Lower leg skin (tissue), 4 donors: ENCODE data around the gene ZIC4. TPM values are rescaled to one million over a fixed set of nuclear protein-coding genes. Genes with fewer than 3 reads are reported as not detected.

Experiments used
- DNase-seq, 2 donors: peaks; one replicate each; pipeline ENCODE4 v3.0.0-alpha.2; 2019; ENCODE audit warnings: low spot score in 2 of 2
- H3K4me3 ChIP-seq: fragments of 200-600 bp; sonication (generic); 2 replicates; pipeline ENCODE4 v1.5.1; 2017; ENCODE audit warnings: mild to moderate bottlenecking, low read depth; ENCODE audit not compliant: poor library complexity, severe bottlenecking
- POLR2A ChIP-seq, 2 donors: fragments of 450-650 bp; IDR thresholded peaks; one replicate each; pipeline ENCODE4 v1.6.1; 2016 to 2017; ENCODE audit warnings: antibody characterized with exemption in 2 of 2, mild to moderate bottlenecking in 1 of 2, moderate library complexity in 1 of 2
- WGBS, 2 donors: methylation state at CpG; one replicate each; pipeline ENCODE4 v1.1.5; 2018; 5-methylcytosine and 5-hydroxymethylcytosine counted together
- intact Hi-C: fragments of 100-400 bp; cut with DNase I; formaldehyde crosslinking; loops from one replicate; pipeline ENCODE4 v1.15.0; 2023; ENCODE audit warnings: low total_unique reads
- total RNA-seq, 4 donors: library from RNA; depleted of rRNA; stranded (reverse); fragments of >200 nt; gene quantifications; one replicate each; pipeline ENCODE4 v1.1.0, GENCODE V29; 2016
- TF ChIP-seq, protein P1 (sequence below), 3 donors: fragments of 450-650 bp; IDR thresholded peaks; one replicate each; pipeline ENCODE4 v1.5.1; 2016; ENCODE audit warnings: antibody characterized with exemption in 3 of 3, mild to moderate bottlenecking in 3 of 3, moderate library complexity in 2 of 3

The ZIC4 gene
- total RNA-seq, 4 donors from 2014 or later: 0.10 TPM; not detected in 2

GRCh38 chr3:147423798-147424580, 17.6 kb upstream of the ZIC4 start:
- TF ChIP-seq, protein P1, sequence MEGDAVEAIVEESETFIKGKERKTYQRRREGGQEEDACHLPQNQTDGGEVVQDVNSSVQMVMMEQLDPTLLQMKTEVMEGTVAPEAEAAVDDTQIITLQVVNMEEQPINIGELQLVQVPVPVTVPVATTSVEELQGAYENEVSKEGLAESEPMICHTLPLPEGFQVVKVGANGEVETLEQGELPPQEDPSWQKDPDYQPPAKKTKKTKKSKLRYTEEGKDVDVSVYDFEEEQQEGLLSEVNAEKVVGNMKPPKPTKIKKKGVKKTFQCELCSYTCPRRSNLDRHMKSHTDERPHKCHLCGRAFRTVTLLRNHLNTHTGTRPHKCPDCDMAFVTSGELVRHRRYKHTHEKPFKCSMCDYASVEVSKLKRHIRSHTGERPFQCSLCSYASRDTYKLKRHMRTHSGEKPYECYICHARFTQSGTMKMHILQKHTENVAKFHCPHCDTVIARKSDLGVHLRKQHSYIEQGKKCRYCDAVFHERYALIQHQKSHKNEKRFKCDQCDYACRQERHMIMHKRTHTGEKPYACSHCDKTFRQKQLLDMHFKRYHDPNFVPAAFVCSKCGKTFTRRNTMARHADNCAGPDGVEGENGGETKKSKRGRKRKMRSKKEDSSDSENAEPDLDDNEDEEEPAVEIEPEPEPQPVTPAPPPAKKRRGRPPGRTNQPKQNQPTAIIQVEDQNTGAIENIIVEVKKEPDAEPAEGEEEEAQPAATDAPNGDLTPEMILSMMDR (IDR thresholded peaks at IDR 0.05): no peak
- TF ChIP-seq POLR2A (IDR thresholded peaks at IDR 0.05): no peak
- no peak overlapping the region for H3K4me3 ChIP-seq
- DNase-seq: no peak
- intact Hi-C loops: no loop called here
- WGBS, 2 donors: 21 to 27% methylated on average over 33 of the region's 33 CpGs

GRCh38 chr3:147423537-147423797, 17.1 kb upstream of the ZIC4 start:
- no peak for TF ChIP-seq POLR2A (IDR thresholded peaks at IDR 0.05)
- TF ChIP-seq, protein P1 (IDR thresholded peaks at IDR 0.05): no peak
- intact Hi-C loops: no loop called here
- DNase-seq: no peak
- 20 to 24% methylated on average over 3 of the region's 3 CpGs for WGBS, 2 donors
- H3K4me3 ChIP-seq: no peak overlapping the region

DNA sequence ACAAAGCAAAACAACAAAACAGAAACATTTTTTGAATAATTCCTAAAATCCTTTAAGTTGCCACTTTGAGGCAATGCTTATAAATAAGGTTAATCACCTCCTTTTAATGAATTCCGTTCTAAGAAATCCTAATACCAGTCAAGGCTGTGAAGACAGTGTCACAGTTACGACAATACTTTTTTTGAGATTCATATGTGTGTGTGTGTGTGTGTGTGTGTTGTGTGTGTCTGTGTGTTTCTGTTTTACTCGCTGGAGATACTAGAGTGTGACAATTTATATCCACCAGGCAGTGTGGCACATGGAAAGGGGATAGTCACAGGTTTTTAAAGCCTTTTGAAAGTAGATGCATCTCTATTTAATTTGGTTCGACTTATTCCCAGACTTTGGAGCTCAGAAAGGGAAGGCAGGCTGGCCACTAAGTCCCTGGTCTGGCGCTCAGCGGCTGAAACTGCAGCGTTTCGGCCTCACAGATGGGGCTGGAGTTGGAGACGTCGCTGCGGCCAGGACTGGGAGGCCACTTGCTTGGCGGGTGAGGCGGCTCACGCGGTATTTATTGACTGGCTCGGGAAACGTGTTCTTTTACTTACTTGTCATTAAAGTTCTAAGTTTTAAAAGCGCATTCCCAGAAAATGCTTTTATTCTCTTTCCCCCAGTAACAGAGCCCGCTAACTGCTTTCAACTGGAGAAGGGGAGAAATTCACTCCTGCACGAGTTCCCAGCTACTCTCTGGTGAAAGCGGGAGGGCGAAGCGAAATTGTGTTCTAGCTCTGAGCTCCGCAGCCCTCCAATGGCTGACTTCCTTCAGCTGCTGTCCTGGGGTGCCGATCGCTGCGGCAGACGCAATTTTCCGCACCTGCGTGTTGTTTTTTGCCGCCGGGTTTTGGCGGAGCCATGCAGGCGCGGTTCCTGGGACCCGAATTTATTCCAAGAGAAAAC, 16.5 kb upstream of the ZIC4 start:
- no peak for DNase-seq
- no peak for TF ChIP-seq POLR2A (IDR thresholded peaks at IDR 0.05)
- WGBS, 2 donors: 27 to 35% methylated on average over 29 to 36 of the region's 36 CpGs
- no peak overlapping the region for H3K4me3 ChIP-seq
- intact Hi-C loops: no loop called here

- intact Hi-C loops: no loop called here
- TF ChIP-seq, protein P1 (IDR thresholded peaks at IDR 0.05): no peak
- no peak for TF ChIP-seq POLR2A (IDR thresholded peaks at IDR 0.05)
- DNase-seq: no peak
- WGBS, 2 donors: 32 to 33% methylated on average over 15 of the region's 15 CpGs
- H3K4me3 ChIP-seq: no peak overlapping the region
Observed at GRCh38 chr3:147422196-147422595, 15.9 kb upstream of the ZIC4 start.

- TF ChIP-seq, protein P1 (IDR thresholded peaks at IDR 0.05): no peak
- TF ChIP-seq POLR2A (IDR thresholded peaks at IDR 0.05): no peak
- WGBS, 2 donors: 5 to 13% methylated on average over 35 to 40 of the region's 53 CpGs
- DNase-seq: no peak
- no peak overlapping the region for H3K4me3 ChIP-seq
- intact Hi-C loops: no loop called here
Observed at GRCh38 chr3:147421184-147421912, 15.0 kb upstream of the ZIC4 start.
